NCI-H128 (cell line): ENCODE measurements around the gene GNL1.
"Not testable (repeated sequence)": the region's sequence is repeated elsewhere in the genome, so short reads cannot be mapped to it uniquely, and the experiment has no call there.

Experiments
- DNase-seq: peaks from one replicate; lab custom pipeline; 2025; ENCODE audit not compliant: unreplicated experiment; lab: John Stamatoyannopoulos, UW

Gene GNL1

GRCh38 chr6:30500421-30501355, 55.6 kb downstream of the GNL1 start:
- no peak for DNase-seq

- DNase-seq, result not testable (repeated sequence)
Observed at GRCh38 chr6:30498705-30499104, 57.6 kb downstream of the GNL1 start.

GRCh38 chr6:30497714-30498113, 58.6 kb downstream of the GNL1 start:
- DNase-seq, result no peak

DNA sequence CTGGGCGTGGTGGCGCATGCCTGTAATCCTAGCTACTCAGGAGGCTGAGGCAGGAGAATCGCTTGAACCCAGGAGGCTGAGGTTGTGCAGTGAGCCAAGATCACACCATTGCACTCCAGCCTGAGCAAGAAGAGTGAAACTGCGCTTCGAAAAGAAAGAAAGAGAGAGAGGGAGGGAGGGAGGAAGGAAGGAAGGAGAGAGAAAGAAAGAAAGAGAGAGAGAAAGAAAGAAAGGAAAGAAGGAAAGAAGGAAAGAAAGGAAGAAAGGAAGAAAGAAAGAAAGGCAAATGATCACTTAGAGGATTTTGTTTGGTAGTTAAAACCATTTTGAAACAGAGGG, 59.1 kb downstream of the GNL1 start:
- not testable (repeated sequence) for DNase-seq

- no peak for DNase-seq
Observed at GRCh38 chr6:30495993-30496392, 60.3 kb downstream of the GNL1 start.

- DNase-seq, result not testable (repeated sequence)
Observed at GRCh38 chr6:30495060-30495459, 61.2 kb downstream of the GNL1 start.

DNA sequence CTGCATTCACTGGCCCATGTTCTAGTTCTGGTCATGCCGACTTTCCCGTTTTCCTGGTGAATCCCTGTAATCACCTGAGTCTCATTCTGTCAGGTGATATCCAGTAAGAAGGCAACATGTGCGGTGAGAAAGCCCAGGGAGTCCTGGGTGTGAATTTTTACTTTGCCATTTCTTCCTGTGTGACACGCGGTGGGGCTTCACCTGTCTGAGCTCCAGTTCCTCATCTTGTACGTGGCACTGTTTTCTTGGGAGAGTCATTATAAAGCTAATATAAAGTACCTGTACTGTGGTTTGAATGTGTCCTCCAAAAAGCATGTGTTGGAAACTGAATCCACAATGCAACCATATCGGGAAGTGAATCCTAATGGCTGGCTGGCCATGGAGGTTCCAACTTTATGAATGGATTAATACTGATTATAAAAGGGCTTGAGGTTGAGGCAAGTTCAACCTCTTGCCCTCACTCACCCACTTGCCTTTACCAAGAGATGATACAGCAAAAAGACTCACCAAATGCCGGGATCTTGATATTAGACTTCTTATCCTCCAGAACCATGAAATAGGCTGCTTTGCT, 61.9 kb downstream of the GNL1 start:
- DNase-seq, result no peak

GRCh38 chr6:30493643-30494250, 62.5 kb downstream of the GNL1 start:
- no peak for DNase-seq

DNA sequence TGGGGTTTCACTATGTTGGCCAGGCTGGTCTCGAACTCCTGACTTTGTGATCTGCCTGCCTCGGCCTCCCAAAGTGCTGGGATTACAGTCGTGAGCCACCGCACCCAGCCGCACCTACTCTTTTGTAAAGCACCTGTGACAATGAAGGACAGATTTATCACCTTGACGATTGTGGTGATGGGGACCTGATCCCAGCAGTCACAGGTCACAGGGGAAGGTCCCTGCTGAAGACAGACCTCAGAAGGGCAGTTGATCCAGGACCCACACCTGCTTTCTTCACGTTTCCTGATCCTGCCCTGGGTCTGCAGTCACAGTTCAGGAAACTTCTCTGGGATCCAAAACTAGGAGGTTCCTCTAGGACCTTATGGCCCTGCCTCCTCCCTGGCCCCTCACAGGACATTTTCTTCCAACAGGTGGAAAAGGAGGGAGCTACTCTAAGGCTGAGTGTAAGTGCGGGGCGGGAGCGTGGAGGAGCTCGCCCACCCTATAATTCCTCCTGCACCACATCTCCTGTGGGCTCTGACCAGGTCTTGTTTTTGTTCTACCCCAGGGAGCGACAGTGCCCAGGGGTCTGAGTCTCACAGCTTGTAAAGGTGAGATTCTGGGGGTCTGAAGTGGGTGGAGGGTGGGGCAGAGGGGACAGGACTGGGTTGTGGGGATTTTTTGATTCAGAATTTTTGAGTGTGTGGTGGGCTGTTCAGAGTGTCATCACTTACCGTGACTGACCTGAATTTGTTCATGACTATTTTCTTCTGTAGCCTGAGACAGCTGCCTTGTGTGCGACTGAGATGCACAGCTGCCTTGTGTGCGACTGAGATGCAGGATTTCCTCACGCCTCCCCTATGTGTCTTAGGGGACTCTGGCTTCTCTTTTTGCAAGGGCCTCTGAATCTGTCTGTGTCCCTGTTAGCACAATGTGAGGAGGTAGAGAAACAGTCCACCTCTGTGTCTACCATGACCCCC, 64.0 kb downstream of the GNL1 start:
- DNase-seq, result no peak
